Fibroblast of peridontal ligament (primary cell): Measurements from ENCODE around the gene TRPM3.

Experiments used
- DNase-seq: peaks from one replicate; pipeline ENCODE4 v3.0.0-alpha.2; 2010; ENCODE audit errors: extremely low read depth

The TRPM3 gene

GRCh38 chr9:70609542-70610286 is 511.7 kb downstream of the TRPM3 start:
- DNase-seq = peak; percentile 96

- no peak for DNase-seq
Observed at GRCh38 chr9:70609011-70609410, 512.4 kb downstream of the TRPM3 start.

- no peak for DNase-seq
Observed at GRCh38 chr9:70607926-70608325, 513.5 kb downstream of the TRPM3 start.

GRCh38 chr9:70607329-70607728 is 514.1 kb downstream of the TRPM3 start:
- no peak for DNase-seq

GRCh38 chr9:70603020-70603411 is 518.4 kb downstream of the TRPM3 start:
- DNase-seq = no peak

GRCh38 chr9:70602321-70603019 is 519.0 kb downstream of the TRPM3 start:
- peak; percentile 96 for DNase-seq

- peak; percentile 99 for DNase-seq
Observed at GRCh38 chr9:70601000-70601951, 520.1 kb downstream of the TRPM3 start.

- peak; percentile 84 for DNase-seq
Observed at GRCh38 chr9:70600506-70600905, 520.9 kb downstream of the TRPM3 start.

- DNase-seq = no peak
Observed at GRCh38 chr9:70597886-70598285, 523.5 kb downstream of the TRPM3 start.

- DNase-seq = peak; percentile 70
Observed at GRCh38 chr9:70595211-70595610, 526.2 kb downstream of the TRPM3 start.

- peak; percentile 35 for DNase-seq
Observed at GRCh38 chr9:70594386-70594944, 527.0 kb downstream of the TRPM3 start.

GRCh38 chr9:70593241-70593640 is 528.2 kb downstream of the TRPM3 start:
- no peak for DNase-seq

- peak; percentile 93 for DNase-seq
Observed at GRCh38 chr9:70590315-70590677, 531.1 kb downstream of the TRPM3 start.

GRCh38 chr9:70589571-70590314 is 531.7 kb downstream of the TRPM3 start:
- peak; percentile 97 for DNase-seq

GRCh38 chr9:70588999-70589398 is 532.4 kb downstream of the TRPM3 start:
- DNase-seq = no peak

- no peak for DNase-seq
Observed at GRCh38 chr9:70588381-70588780, 533.0 kb downstream of the TRPM3 start.

GRCh38 chr9:70587201-70587600 is 534.2 kb downstream of the TRPM3 start:
- DNase-seq = peak; percentile 91

- DNase-seq = peak; percentile 58
Observed at GRCh38 chr9:70586476-70586875, 534.9 kb downstream of the TRPM3 start.

GRCh38 chr9:70581955-70582350 is 539.5 kb downstream of the TRPM3 start:
- DNase-seq = no peak

- DNase-seq = no peak
Observed at GRCh38 chr9:70581214-70581954, 540.0 kb downstream of the TRPM3 start.
